Neural crest cell (in vitro differentiated cells): ENCODE results near the gene CTNS. TPM values are rescaled to one million over a fixed set of nuclear protein-coding genes. Genes with fewer than 3 reads are reported as not detected.

ENCODE experiments used
- DNase-seq: peaks from one replicate; pipeline ENCODE4 v3.0.0; 2021; ENCODE audit warnings: low read depth, mixed read lengths, low spot score
- H3K27ac Mint-ChIP-seq: one replicate; pipeline ENCODE4 v1.8.0; 2021; ENCODE audit warnings: mild to moderate bottlenecking, mixed read lengths; ENCODE audit not compliant: unreplicated experiment
- H3K27me3 Mint-ChIP-seq: 2 replicates; pipeline ENCODE4 v1.8.0; 2021; ENCODE audit warnings: low read depth, mild to moderate bottlenecking, mixed read lengths
- H3K36me3 Mint-ChIP-seq: 2 replicates; pipeline ENCODE4 v1.8.0; 2021; ENCODE audit warnings: low read depth, mild to moderate bottlenecking, mixed read lengths
- H3K4me1 Mint-ChIP-seq: 2 replicates; pipeline ENCODE4 v1.8.0; 2021; ENCODE audit warnings: mixed read lengths
- H3K4me3 Mint-ChIP-seq: one replicate; pipeline ENCODE4 v1.8.0; 2021; ENCODE audit warnings: mild to moderate bottlenecking, mixed read lengths
- H3K9me3 Mint-ChIP-seq: 2 replicates; pipeline ENCODE4 v1.8.0; 2021; ENCODE audit warnings: mixed read lengths
- CTCF ChIP-seq: fragments of 200-600 bp; sonication (generic); conservative IDR thresholded peaks from 2 replicates; pipeline ENCODE4 v1.5.0; 2021; ENCODE audit warnings: antibody characterized with exemption, mild to moderate bottlenecking
- total RNA-seq: library from RNA; stranded (reverse); gene quantifications from 2 replicates; pipeline ENCODE4 v1.2.1, GENCODE V29; 2021

The CTNS gene
- total RNA-seq, 1 donor from 2014 or later, result 17.4 TPM

- H3K4me3 Mint-ChIP-seq, result no peak overlapping the region
- TF ChIP-seq CTCF, result no peak
- DNase-seq, result no peak
- peak overlapping the region; percentile 54 for H3K27ac Mint-ChIP-seq
- H3K36me3 Mint-ChIP-seq, result no peaks in the 10 kb centered on the region
- H3K4me1 Mint-ChIP-seq, result peaks cover under 1% of the 10 kb centered on the region
- H3K27me3 Mint-ChIP-seq, result peaks cover 25% of the 10 kb centered on the region
- H3K9me3 Mint-ChIP-seq, result no peaks in the 10 kb centered on the region
Observed at GRCh38 chr17:3689262-3690093, 52.9 kb downstream of the CTNS start.

DNA sequence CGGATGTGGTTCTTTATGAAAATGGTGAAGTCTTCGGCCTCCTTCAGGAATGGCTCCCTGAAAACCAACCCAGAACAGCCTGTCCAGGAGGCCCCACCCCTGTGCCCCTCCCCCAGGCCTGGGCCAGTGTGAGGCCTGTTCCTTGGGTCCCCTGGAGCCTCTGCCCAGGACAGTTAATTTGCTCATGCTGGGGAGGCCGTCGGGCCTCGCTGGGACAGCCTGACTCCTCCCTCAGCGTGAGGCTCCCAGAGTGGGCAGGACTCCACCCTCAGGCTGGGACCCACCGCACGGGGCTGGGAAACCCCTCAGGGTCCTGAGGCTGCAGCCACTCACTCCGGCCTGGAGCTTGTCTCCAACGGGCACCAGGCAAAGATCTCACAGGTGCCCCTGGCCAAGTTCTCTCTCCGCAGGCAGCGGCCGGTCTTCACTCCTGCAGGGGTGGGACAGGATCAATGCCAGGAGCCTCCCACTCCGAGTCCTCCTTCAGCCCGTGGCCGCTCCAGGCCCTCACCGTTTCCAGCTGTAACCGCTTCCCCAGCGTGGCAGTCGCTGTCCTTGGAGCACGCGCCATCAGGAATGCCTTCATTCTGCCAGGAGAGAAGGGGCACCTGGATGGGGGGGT, 53.6 kb downstream of the CTNS start:
- Mint-ChIP-seq H3K27ac (no peak overlapping the region), H3K27me3 (peaks cover 32% of the 10 kb centered on the region), H3K9me3 (no peaks in the 10 kb centered on the region), H3K4me3 (no peak overlapping the region), H3K36me3 (no peaks in the 10 kb centered on the region), H3K4me1 (peaks cover 4% of the 10 kb centered on the region)
- no peak for DNase-seq
- TF ChIP-seq CTCF, result no peak

GRCh38 chr17:3691617-3692067, 55.1 kb downstream of the CTNS start:
- Mint-ChIP-seq H3K27ac (no peak overlapping the region), H3K36me3 (no peaks in the 10 kb centered on the region), H3K4me1 (peaks cover 4% of the 10 kb centered on the region), H3K4me3 (no peak overlapping the region), H3K9me3 (no peaks in the 10 kb centered on the region), H3K27me3 (peaks cover 45% of the 10 kb centered on the region)
- DNase-seq, result no peak
- no peak for TF ChIP-seq CTCF

DNA sequence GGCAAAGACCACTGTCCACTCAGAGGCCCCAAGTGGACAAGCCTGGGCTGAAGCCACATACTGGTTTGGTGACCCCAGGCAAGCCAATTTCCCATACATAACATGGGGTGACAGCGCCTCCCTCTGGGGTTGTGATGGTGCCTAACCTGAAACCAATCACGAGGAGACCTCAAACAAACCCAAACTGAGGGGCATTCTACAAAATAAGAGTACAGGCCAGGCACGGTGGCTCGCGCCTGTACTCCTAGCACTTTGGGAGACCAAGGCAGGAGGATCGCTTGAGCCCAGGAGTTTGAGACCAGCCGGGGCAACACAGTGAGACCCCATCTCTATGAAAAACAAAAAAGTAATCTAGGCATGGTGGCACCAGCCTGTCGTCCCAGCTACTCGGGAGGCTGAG, 55.8 kb downstream of the CTNS start:
- H3K9me3 Mint-ChIP-seq, result no peaks in the 10 kb centered on the region
- H3K27me3 Mint-ChIP-seq, result peaks cover 52% of the 10 kb centered on the region
- no peak overlapping the region for H3K4me3 Mint-ChIP-seq
- H3K27ac Mint-ChIP-seq, result no peak overlapping the region
- no peak for TF ChIP-seq CTCF
- peaks cover 4% of the 10 kb centered on the region for H3K4me1 Mint-ChIP-seq
- H3K36me3 Mint-ChIP-seq, result no peaks in the 10 kb centered on the region
- DNase-seq, result no peak

- peak overlapping the region; percentile 31 for H3K4me3 Mint-ChIP-seq
- no peak overlapping the region for H3K27ac Mint-ChIP-seq
- H3K9me3 Mint-ChIP-seq, result no peaks in the 10 kb centered on the region
Observed at GRCh38 chr17:3693141-3693540, 56.6 kb downstream of the CTNS start.

More at GRCh38 chr17:3693141-3693540, 56.6 kb downstream of the CTNS start:
- no peak for TF ChIP-seq CTCF
- Mint-ChIP-seq H3K36me3 (no peaks in the 10 kb centered on the region), H3K4me1 (peaks cover 4% of the 10 kb centered on the region), H3K27me3 (peaks cover 60% of the 10 kb centered on the region)
- DNase-seq, result no peak
